Right lung (tissue), 10 donors: ENCODE measurements around the gene SLC7A4. TPM values are rescaled to one million over a fixed set of nuclear protein-coding genes. Genes with fewer than 3 reads are reported as not detected.
"Not testable (repeated sequence)": the region's sequence is repeated elsewhere in the genome, so short reads cannot be mapped to it uniquely, and the experiment has no call there.

Source experiments
- DNase-seq, 2 donors: peaks; one replicate each; pipeline ENCODE4 v3.0.0-alpha.2; 2013
- long read RNA-seq, 8 donors: transcript quantifications; one replicate each; lab custom pipeline, GENCODE V29; 2026
- polyA plus RNA-seq, 5 donors: library from polyadenylated mRNA; unstranded; fragments of 120-200 nt; gene quantifications; one replicate each; pipeline versions ENCODE4 v1.2.1 to v1.2.3, GENCODE V29; 2013; ENCODE audit warnings: inconsistent platforms in 1 of 5, low replicate concordance in 1 of 5; ENCODE audit not compliant: insufficient read length in 5 of 5, insufficient read depth in 1 of 5

Gene SLC7A4
- polyA plus RNA-seq: under 1 TPM; 0.18 to 0.78 (median 0.46) TPM
- long read RNA-seq, donor 1: 0 reads
- long read RNA-seq, donor 2: 0 reads
- long read RNA-seq, donor 3: 0 reads
- long read RNA-seq, donor 4, partial matches to known transcripts: 0 of 1 reads
- long read RNA-seq, donor 4, other reads (novel, unspliced or antisense): 0 of 1 reads
- long read RNA-seq, donor 5: 0 reads
- long read RNA-seq, donor 6: 0 reads
- long read RNA-seq, donor 7: 0 reads
- long read RNA-seq, donor 8: 0 reads

GRCh38 chr22:21032037-21032867, at the start of gene SLC7A4:
Gene SLC7A4 (minus strand): TSS chr22:21032561. CDS start chr22:21031812, 749 bp downstream.
- no peak for DNase-seq

- no peak for DNase-seq
Measured at GRCh38 chr22:21080435-21081137, 48.2 kb upstream of the SLC7A4 start.

GRCh38 chr22:21079493-21079892, 47.1 kb upstream of the SLC7A4 start:
- DNase-seq: no peak

- no peak for DNase-seq
Measured at GRCh38 chr22:21078916-21079315, 46.6 kb upstream of the SLC7A4 start.

- DNase-seq: no peak
Measured at GRCh38 chr22:21077884-21078508, 45.6 kb upstream of the SLC7A4 start.

- no peak for DNase-seq
Measured at GRCh38 chr22:21076912-21077625, 44.7 kb upstream of the SLC7A4 start.

GRCh38 chr22:21075516-21076138, 43.3 kb upstream of the SLC7A4 start:
- DNase-seq: no peak

- DNase-seq: no peak
Measured at GRCh38 chr22:21074102-21074715, 41.8 kb upstream of the SLC7A4 start.

- DNase-seq: no peak
Measured at GRCh38 chr22:21073482-21073881, 41.1 kb upstream of the SLC7A4 start.

GRCh38 chr22:21073023-21073422, 40.7 kb upstream of the SLC7A4 start:
- no peak for DNase-seq

- DNase-seq: not testable (repeated sequence)
Measured at GRCh38 chr22:21071796-21072195, 39.4 kb upstream of the SLC7A4 start.

GRCh38 chr22:21070690-21071615, 38.6 kb upstream of the SLC7A4 start:
- DNase-seq: no peak

GRCh38 chr22:21069375-21069774, 37.0 kb upstream of the SLC7A4 start:
- no peak for DNase-seq

GRCh38 chr22:21068681-21069276, 36.4 kb upstream of the SLC7A4 start:
- no peak for DNase-seq

GRCh38 chr22:21067901-21068680, 35.7 kb upstream of the SLC7A4 start:
- DNase-seq: no peak

GRCh38 chr22:21067075-21067900, 34.9 kb upstream of the SLC7A4 start:
- DNase-seq: no peak
